ENCODE results near the gene ATP9B.

DNA sequence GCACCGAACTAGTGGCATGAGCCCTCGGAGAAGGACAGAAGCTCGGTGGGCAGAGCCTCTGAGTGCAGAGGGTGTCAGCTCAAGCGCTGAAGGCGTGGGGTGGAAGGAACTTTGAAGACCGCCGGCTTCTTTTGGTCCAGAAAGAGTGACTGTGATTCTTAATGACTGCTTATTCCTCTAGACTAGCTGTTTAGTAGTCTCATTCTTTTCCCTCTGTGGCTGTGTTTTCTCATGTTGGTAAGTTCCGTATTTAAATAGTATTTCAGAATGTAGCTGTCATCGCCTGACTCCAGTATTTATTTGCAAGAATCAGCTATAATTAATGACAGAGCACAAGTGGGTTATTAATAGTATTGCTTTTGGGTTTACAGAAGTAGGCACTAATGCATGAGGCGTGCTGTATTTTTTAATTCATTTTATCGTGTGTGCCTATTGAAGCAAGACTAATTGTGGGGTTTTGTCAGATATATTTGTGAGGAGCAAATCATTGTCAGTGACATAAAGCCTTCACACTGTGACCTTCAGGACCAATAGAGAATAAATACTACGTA lies 245.7 kb downstream of the ATP9B start:
- TF ChIP-seq, protein P1, sequence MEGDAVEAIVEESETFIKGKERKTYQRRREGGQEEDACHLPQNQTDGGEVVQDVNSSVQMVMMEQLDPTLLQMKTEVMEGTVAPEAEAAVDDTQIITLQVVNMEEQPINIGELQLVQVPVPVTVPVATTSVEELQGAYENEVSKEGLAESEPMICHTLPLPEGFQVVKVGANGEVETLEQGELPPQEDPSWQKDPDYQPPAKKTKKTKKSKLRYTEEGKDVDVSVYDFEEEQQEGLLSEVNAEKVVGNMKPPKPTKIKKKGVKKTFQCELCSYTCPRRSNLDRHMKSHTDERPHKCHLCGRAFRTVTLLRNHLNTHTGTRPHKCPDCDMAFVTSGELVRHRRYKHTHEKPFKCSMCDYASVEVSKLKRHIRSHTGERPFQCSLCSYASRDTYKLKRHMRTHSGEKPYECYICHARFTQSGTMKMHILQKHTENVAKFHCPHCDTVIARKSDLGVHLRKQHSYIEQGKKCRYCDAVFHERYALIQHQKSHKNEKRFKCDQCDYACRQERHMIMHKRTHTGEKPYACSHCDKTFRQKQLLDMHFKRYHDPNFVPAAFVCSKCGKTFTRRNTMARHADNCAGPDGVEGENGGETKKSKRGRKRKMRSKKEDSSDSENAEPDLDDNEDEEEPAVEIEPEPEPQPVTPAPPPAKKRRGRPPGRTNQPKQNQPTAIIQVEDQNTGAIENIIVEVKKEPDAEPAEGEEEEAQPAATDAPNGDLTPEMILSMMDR (IDR thresholded peaks at IDR 0.05), result no peak
- TF ChIP-seq POLR2A (IDR thresholded peaks at IDR 0.05; ENCODE audit: low read depth) (no peak), POLR2AphosphoS5 (IDR thresholded peaks at IDR 0.05) (no peak), EP300 (IDR thresholded peaks at IDR 0.05) (no peak)
